ENCODE results near the gene CRADD. TPM values are rescaled to one million over a fixed set of nuclear protein-coding genes. Genes with fewer than 3 reads are reported as not detected.

CRADD gene
- total RNA-seq, 2 experiments from 2014 or later: 5.8 to 9.2 TPM

- no peak for TF ChIP-seq CTCF (IDR thresholded peaks at IDR 0.05)
- H3K4me3 ChIP-seq (ENCODE audit: low read length): no peak overlapping the region
- ChIA-PET CTCF (no interaction called here), POLR2A (no interaction called here)
- H3K36me3 ChIP-seq (ENCODE audit: insufficient read depth, low read length): no peaks in the 10 kb centered on the region
- peaks cover 11% of the 10 kb centered on the region for H3K9me3 Mint-ChIP-seq
- H3K27ac ChIP-seq (ENCODE audit: low read depth in 1 of 2, low read length in 2 of 2): no peak overlapping the region
- no peaks in the 10 kb centered on the region for H3K4me1 Mint-ChIP-seq (ENCODE audit: low read depth)
- H3K27ac Mint-ChIP-seq: no peak overlapping the region
- DNase-seq: no peak
- H3K9me3 ChIP-seq (ENCODE audit: control insufficient read depth in 1 of 2, insufficient read depth in 1 of 2, low read length in 2 of 2): peaks cover 3 to 4% of the 10 kb centered on the region in 2 experiments
- H3K4me3 Mint-ChIP-seq: no peak overlapping the region
- no peaks in the 10 kb centered on the region for H3K4me1 ChIP-seq (ENCODE audit: insufficient read depth, low read length)
- no peaks in the 10 kb centered on the region for H3K27me3 ChIP-seq (ENCODE audit: control insufficient read depth in 1 of 2, insufficient read depth in 2 of 2, low read length in 2 of 2)
- H3K36me3 Mint-ChIP-seq (ENCODE audit: low read depth): peaks cover 14% of the 10 kb centered on the region
- no peak for ATAC-seq (ENCODE audit: poor library complexity)
- intact Hi-C loops (cut with DNase I, micrococcal nuclease): no loop called here
- no peaks in the 10 kb centered on the region for H3K27me3 Mint-ChIP-seq
Measured at GRCh38 chr12:93725531-93725930, 48.4 kb downstream of the CRADD start.

- H3K4me1 Mint-ChIP-seq (ENCODE audit: low read depth): no peaks in the 10 kb centered on the region
- peaks cover 4% of the 10 kb centered on the region for H3K9me3 Mint-ChIP-seq
- no peaks in the 10 kb centered on the region for H3K27me3 Mint-ChIP-seq
- ATAC-seq (ENCODE audit: poor library complexity) (no peak), DNase-seq (no peak)
- H3K4me3 Mint-ChIP-seq: no peak overlapping the region
- intact Hi-C loops (cut with DNase I, micrococcal nuclease): no loop called here
- H3K27me3 ChIP-seq (ENCODE audit: control insufficient read depth in 1 of 2, insufficient read depth in 2 of 2, low read length in 2 of 2): no peaks in the 10 kb centered on the region
- TF ChIP-seq CTCF (IDR thresholded peaks at IDR 0.05): no peak
- H3K27ac ChIP-seq (ENCODE audit: low read depth in 1 of 2, low read length in 2 of 2): no peak overlapping the region
- no peaks in the 10 kb centered on the region for H3K36me3 ChIP-seq (ENCODE audit: insufficient read depth, low read length)
- H3K36me3 Mint-ChIP-seq (ENCODE audit: low read depth): peaks cover 7% of the 10 kb centered on the region
- peaks cover 0 to 4% of the 10 kb centered on the region in 2 experiments for H3K9me3 ChIP-seq (ENCODE audit: control insufficient read depth in 1 of 2, insufficient read depth in 1 of 2, low read length in 2 of 2)
- no peaks in the 10 kb centered on the region for H3K4me1 ChIP-seq (ENCODE audit: insufficient read depth, low read length)
- no peak overlapping the region for H3K4me3 ChIP-seq (ENCODE audit: low read length)
- no peak overlapping the region for H3K27ac Mint-ChIP-seq
- CTCF ChIA-PET: no interaction called here
- POLR2A ChIA-PET: no interaction called here
Measured at GRCh38 chr12:93727195-93727811, 50.1 kb downstream of the CRADD start.

GRCh38 chr12:93727911-93728310 is 50.7 kb downstream of the CRADD start:
- Mint-ChIP-seq H3K27me3 (no peaks in the 10 kb centered on the region), H3K27ac (no peak overlapping the region), H3K4me3 (no peak overlapping the region), H3K9me3 (peaks cover 2% of the 10 kb centered on the region), H3K4me1 (ENCODE audit: low read depth) (no peaks in the 10 kb centered on the region), H3K36me3 (ENCODE audit: low read depth) (peaks cover 7% of the 10 kb centered on the region)
- no peaks in the 10 kb centered on the region for H3K36me3 ChIP-seq (ENCODE audit: insufficient read depth, low read length)
- intact Hi-C loops (cut with DNase I, micrococcal nuclease): no loop called here
- no peak overlapping the region for H3K4me3 ChIP-seq (ENCODE audit: low read length)
- ATAC-seq (ENCODE audit: poor library complexity) (no peak), DNase-seq (no peak)
- no peaks in the 10 kb centered on the region for H3K27me3 ChIP-seq (ENCODE audit: control insufficient read depth in 1 of 2, insufficient read depth in 2 of 2, low read length in 2 of 2)
- TF ChIP-seq CTCF (IDR thresholded peaks at IDR 0.05): no peak
- POLR2A ChIA-PET: no interaction called here
- CTCF ChIA-PET: no interaction called here
- no peaks in the 10 kb centered on the region for H3K4me1 ChIP-seq (ENCODE audit: insufficient read depth, low read length)
- peaks cover 0 to 4% of the 10 kb centered on the region in 2 experiments for H3K9me3 ChIP-seq (ENCODE audit: control insufficient read depth in 1 of 2, insufficient read depth in 1 of 2, low read length in 2 of 2)
- H3K27ac ChIP-seq (ENCODE audit: low read depth in 1 of 2, low read length in 2 of 2): no peak overlapping the region

All from CD4-positive, alpha-beta T cell (primary cell).